GM21360 (cell line): Measurements from ENCODE around the gene TIRAP.

Source experiments
- ATAC-seq: cut with Tn5 transposase; IDR thresholded peaks from one replicate; pipeline ENCODE4 v1.9.1; 2021; ENCODE audit warnings: mild to moderate bottlenecking, moderate library complexity; ENCODE audit not compliant: unreplicated experiment

The TIRAP gene

DNA sequence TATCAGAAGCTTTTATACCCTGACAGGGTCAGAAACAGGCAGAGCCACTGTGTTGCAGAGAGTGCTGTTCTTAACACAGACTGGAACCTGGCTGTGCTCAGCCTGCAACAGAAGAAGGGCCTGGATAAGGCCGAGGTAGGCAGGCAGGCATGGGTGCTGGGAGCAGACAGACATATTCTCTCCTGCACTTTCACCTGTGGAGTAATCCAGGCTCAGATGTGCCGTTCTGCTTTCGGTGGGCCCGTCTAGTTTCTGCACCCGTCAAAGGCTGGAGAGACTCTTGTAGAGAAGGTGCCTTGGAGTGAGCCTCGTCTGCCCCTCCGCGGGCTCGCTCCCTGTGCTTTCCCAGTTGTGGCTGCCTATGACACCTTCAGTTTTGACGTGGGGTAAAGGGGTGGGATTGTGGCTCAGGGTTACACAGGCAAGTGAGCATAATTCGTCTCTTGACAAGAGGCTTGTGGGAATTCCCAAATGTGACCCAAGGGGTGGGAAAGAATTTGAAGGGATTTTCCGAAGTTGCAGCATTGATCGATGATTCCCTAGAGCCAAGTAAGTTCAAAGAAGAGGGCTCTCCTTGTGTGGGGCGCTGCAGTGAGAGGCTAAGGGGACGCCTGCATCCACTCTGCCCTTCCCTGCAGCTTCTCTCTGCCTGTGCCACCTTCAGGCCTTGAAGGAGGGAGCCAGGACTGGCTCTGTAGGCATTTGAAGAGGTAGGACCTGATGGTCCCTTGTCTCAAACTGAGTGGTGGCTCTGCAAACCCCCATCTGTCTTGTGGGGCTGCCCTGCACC lies 56.4 kb downstream of the TIRAP start:
- no peak for ATAC-seq

- no peak for ATAC-seq
Measured at GRCh38 chr11:126339863-126340434, 57.1 kb downstream of the TIRAP start.

DNA sequence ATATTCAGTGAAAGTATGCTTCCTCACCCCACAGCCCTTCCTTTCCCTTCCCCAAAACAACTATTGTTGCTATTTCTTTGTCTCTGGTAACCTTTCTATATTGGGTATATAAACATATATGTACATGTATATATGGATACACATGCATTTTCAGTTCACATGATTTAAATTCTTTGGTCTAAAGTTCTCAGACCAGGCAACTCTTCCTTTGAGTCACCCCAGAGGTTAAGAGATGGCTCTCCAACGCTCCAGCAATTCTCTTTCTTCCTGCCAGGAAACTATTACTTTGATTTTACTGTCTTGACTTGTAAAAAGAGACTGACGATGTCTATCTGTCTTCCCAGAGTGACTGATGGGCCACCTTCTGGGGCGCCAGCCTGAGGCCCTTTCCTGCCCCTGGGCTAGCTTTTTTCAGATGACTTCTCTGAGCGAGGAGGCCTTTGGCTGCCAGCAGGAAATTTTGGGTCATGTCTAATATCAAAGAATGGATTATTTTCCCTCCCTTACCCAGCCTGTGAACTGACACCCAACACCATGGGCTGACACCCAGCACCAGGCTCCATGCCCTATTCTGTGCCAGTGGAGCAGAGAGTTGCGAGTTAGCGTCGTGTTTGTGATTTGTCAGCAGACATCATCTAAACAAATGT lies 58.2 kb downstream of the TIRAP start:
- ATAC-seq, result peak; percentile 59

- no peak for ATAC-seq
Measured at GRCh38 chr11:126341760-126342161, 58.9 kb downstream of the TIRAP start.

- ATAC-seq, result no peak
Measured at GRCh38 chr11:126343051-126343450, 60.2 kb downstream of the TIRAP start.
